A172 (cell line): ENCODE data around the gene PIK3CB. TPM values are rescaled to one million over a fixed set of nuclear protein-coding genes. Genes with fewer than 3 reads are reported as not detected.
"Not testable (repeated sequence)": the region's sequence is repeated elsewhere in the genome, so short reads cannot be mapped to it uniquely, and the experiment has no call there.

Experiments
- DNase-seq: peaks from one replicate; pipeline ENCODE4 v3.0.0-alpha.2; 2015; ENCODE audit warnings: low spot score
- total RNA-seq: library from RNA; depleted of rRNA; stranded (reverse); fragments of >200 nt; shearing (Covaris generic); gene quantifications from 2 replicates; pipeline ENCODE4 v1.2.3, GENCODE V29; 2014

The PIK3CB gene
- total RNA-seq, 1 experiment from 2014 or later: 11.6 TPM

DNA sequence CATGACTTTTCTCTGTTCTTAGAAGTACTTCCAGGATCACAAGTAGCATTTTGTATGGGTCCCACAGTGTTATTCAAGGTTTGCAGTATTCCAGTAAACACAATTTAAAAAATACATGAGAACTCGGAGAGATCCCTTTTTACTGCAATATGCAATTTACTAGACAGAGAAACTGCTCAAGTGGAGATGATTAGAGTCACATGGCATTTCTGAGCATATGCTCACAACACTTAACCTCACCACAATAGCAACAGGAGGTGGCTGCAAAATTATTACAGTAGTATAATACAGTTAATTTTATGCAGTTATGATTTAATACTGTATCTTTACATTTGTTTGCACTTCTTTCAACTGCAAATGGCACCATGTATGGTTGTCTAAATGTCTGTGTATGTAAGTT lies 87.5 kb downstream of the PIK3CB start:
- DNase-seq: no peak

DNA sequence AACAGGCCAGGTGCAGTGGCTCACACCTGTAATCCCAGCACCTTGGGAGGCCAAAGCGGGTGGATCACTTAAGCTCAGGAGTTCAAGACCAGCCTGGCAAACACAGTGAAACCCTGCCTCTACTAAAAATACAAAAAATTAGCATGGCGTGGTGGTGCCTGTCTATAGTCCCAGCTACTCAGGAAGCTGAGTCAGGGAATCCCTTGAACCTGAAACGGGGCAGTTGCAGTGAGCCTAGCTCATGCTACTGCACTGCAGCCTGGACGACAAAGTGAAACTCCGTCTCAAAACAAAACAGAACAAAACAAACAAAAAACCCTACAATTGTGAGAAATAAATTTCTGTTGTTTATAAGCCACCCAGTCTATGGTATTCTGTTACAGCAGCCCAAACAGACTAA lies 94.7 kb downstream of the PIK3CB start:
- no peak for DNase-seq

DNA sequence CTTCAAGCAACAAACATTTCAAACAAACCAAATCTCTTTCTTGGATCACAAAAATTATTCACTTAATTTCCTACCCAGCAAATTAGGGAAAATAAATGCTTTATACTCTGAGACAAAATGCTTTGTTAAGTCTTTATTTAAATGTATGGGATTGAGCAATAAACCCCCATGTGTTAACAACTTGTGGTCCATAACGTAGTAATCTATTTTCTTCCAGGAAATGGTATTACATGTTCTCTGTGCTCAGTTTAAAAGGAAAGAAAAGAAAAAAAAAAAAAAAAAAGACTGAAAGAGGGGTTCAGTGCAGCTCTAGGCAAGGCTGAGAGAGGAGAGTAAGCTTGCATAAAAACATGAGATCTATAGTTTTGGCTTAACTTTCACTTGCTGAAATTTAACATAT lies 102.3 kb downstream of the PIK3CB start:
- no peak for DNase-seq

DNA sequence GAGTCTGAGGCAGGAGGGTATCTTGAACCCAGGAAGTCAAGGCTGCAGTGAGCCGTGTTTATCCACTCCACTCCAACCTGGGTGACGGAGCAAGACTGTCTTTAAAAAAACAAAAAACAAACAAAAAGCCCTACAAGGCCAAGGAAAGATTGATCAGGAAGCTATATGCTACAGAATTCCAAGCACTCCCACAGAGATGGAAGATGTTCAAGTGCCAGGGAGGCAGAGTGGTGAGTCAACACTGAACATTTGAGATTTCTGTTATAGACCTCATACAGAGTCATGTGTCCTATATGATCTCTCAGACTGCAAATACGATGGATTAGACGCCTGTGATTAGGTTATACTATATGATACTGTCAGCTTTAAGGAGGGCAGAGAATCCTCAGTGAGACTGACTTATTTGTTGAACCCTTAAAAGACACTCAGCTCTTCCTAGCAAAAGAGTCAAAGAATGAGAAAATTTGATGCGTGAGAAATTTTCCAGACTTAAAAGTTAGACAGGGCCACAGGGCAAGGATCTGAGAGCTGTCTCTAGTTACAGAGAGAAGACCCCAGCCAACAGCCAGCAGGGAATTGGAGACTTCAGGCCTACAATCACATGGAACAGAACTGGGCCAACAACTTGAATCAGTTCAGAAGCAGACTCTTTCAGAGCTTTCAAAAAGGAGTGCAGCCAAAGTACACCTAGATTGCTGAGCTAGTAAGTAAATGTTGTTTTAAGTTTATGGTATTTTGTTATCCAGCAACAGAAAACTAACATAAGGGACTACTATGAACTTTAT lies 107.6 kb downstream of the PIK3CB start:
- DNase-seq: no peak

DNA sequence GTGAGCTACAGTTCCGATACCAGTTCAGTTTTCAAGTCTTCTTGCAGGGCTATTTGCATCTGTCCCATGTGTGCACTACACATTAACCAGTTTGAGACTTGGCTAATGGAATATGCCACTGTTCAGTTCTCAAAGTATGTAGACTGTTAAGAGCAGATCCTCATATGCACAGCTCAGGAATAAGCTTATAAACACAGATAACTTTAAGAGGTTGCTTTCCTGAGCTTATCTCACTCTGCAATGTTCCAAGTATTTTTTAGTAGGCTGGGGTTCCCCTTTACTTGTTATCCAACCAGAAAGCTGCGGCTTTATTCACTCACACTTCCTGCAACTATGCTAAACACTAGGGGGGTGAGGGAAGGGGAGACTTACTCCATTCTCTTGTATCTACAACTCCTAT lies 108.7 kb downstream of the PIK3CB start:
- not testable (repeated sequence) for DNase-seq

DNA sequence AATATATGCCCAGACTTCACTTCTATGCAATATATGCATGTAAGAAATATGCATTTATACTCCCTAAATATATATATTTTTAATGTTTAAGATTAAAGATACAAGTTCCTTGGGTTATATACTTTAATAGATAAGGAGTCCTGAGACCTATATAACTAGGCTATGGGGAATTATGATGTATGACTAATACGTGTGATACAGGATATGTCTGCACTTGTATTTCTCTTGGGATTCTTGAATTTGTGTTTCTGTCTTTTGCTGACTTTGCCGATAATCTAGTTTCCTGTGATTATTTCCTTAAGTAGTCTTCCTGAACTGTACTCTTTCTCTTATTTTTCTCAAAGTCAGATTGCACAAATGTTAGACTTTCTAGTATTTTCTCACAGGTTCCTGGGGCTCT lies 109.6 kb downstream of the PIK3CB start:
- DNase-seq: no peak

- DNase-seq: no peak
Observed at GRCh38 chr3:138724443-138724842, 110.3 kb downstream of the PIK3CB start.

DNA sequence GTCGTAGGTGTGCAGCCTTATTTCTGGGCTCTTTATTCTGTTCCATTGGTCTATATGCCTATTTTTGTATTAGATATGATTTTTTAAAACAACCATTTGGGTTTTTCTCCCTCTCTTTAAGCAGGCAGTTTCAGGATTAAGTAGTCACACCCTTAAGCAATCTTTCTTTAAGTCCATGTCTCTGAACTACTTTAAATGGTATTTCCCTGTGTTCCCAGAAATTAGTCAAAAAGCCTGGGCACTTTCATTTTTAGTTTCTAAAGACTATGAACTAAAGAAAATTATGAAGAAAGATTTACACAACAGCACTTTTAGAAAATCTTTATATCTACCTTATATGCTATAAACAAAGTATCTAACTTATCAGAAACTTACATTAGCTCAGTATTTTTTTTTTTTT lies 115.9 kb downstream of the PIK3CB start:
- DNase-seq: no peak

- DNase-seq: no peak
Observed at GRCh38 chr3:138717348-138717747, 117.4 kb downstream of the PIK3CB start.

DNA sequence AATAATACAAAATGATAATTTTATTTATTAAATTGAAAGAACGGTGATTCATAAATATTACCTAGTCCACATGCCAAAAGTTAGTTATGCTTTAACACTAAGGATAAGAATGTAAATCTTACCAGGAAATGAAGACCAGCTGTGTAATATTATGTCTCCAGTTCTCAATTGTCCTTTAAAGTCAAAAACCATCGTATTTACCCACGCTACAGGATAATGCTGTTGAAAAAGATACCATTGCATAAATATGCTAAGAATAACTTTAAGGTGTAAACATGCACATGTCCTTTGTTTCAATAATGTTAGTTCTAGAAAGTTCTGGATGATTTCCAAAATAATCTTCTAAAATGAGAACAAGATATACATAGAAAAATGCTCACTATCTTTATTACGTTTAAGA lies 122.6 kb downstream of the PIK3CB start:
- DNase-seq: no peak

DNA sequence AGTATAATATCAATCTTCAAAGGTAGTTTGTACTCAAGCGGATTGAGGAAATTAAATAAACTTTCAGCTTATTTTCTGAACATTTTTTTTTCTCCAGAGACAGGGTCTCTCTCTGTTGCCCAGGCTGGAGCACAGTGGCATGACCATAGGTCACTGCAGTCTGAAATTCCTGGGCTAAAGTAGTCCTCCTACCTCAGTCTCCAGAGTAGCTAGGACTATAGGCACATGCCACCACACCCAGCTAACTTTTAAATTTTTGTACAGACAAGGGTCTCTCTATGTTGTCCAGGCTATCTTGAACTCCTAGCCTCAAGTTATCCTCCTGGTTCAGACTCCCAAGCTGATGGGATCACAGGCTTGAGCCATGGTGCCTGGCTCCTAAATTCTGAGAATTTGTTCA lies 129.1 kb downstream of the PIK3CB start:
- no peak for DNase-seq

- DNase-seq: no peak
Observed at GRCh38 chr3:138696666-138697370, 137.9 kb downstream of the PIK3CB start.

DNA sequence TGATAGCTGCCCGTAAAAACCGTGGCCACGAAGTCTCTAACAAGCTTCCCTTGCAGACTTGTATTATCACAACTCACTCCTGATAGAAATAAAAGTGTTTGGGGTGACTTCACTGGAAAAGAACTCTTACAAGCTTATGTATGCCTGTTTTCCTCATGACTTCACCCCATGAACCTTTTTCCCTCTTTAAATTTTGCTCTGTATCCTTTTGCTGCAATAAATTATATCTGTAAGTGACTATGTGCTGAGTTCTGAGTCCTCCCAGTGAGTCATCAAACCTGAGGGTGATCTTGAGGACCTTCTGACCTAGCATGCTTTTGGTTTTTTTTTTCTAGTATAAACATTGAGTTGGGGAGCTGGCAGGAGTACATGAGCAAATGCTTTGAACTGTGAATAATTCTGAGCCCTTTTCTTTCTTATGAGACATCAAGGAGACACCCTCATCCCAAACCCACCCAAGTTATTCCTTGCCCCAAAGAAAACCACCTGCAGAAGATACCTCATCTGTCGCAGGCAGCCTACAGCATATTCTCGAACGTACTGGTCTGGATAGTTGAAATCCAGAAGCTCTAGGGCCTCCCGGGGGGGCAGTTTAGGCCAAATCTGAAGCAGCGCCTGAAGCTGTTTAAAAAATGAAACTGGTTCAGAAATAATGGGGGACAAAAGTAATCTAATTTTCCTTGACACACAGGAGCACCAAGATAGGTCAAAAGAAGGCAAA lies 140.3 kb downstream of the PIK3CB start:
- peak; percentile 97 for DNase-seq

GRCh38 chr3:138692152-138692551 lies 142.6 kb downstream of the PIK3CB start:
- no peak for DNase-seq

DNA sequence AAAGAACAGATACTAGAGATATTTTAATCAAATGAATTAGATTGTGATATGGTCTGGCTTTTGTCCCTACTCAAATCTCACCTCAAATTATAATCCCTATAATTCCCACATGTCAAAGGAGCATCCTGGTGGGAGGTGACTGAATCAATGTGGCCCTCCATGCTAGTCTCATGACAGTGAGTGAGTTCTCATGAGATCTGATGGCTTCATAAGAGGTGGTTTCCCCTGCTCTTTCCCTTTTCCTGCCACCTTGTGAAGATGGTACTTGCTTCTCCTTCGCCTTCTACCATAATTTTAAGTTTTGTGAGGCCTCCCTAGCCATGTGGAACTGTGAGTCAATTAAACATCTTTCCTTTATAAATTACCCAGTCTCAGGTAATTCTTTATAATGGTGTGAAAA lies 143.4 kb downstream of the PIK3CB start:
- no peak for DNase-seq

- no peak for DNase-seq
Observed at GRCh38 chr3:138690036-138690435, 144.7 kb downstream of the PIK3CB start.

DNA sequence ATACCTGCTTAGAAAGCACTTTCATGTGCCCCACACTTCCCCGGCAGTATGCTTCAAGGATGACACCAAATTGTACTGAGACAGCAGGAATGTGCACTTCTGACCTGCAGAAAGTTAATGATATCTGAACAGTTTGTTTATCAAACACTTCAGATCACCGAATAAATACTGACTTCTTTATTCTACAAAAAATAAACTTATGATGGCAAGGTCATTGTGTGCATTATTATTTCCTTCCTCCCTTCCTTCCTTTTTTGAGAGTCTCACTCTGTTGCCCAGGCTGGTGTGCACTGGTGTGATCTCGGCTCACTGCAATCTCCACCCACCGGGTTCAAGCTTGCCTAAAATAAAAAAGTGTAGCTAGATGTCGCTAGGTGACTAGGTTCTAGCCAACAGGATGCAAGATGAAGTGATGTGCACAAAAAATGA lies 145.8 kb downstream of the PIK3CB start:
- DNase-seq: no peak

GRCh38 chr3:138687236-138687635 lies 147.5 kb downstream of the PIK3CB start:
- DNase-seq: no peak

DNA sequence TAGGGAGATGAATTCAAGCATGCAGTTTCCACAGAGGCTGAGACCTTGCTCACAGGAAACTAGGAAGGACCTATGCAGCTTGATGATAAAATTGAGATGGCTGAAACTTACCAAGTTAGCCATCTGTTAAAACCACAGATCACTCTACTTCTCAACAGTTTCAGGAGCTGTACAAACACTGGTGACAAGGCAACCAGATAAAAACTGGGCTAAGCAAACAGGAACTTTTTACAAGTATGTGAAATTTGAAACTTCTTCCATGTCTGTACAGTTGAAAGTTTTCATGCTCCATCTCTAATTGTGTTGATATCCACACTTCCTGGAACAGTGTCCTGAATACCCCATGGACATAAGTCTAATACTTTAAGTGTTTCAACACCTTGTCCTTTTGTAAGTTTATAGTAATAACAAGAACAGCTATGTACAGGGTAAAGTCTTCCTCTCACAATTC lies 147.9 kb downstream of the PIK3CB start:
- peak; percentile 22 for DNase-seq

- no peak for DNase-seq
Observed at GRCh38 chr3:138684396-138684795, 150.3 kb downstream of the PIK3CB start.

- no peak for DNase-seq
Observed at GRCh38 chr3:138682648-138683047, 152.1 kb downstream of the PIK3CB start.

- no peak for DNase-seq
Observed at GRCh38 chr3:138681463-138682220, 153.1 kb downstream of the PIK3CB start.
